CD4-positive, alpha-beta T cell treated with Interleukin-4 for 4 hours (primary cell): Measurements from ENCODE around the gene FOXS1.
"Not testable (repeated sequence)": the region's sequence is repeated elsewhere in the genome, so short reads cannot be mapped to it uniquely, and the experiment has no call there.

Source experiments
- DNase-seq: peaks from one replicate; pipeline ENCODE4 v3.0.0-alpha.2; 2020

FOXS1 gene

GRCh38 chr20:31820228-31820627 is 25.2 kb downstream of the FOXS1 start:
- DNase-seq = no peak

- DNase-seq = no peak
These were observed 26.2 kb downstream of the FOXS1 start, which contains the start of gene MYLK2 for GRCh38 chr20:31819083-31819784. Gene MYLK2 (plus strand): TSS chr20:31819356. CDS start chr20:31819581, 225 bp downstream.

GRCh38 chr20:31818376-31818908 is 27.0 kb downstream of the FOXS1 start:
- DNase-seq = no peak

GRCh38 chr20:31817461-31817860 is 27.9 kb downstream of the FOXS1 start:
- DNase-seq = no peak

GRCh38 chr20:31816221-31816620 is 29.2 kb downstream of the FOXS1 start:
- DNase-seq = no peak

GRCh38 chr20:31815408-31816188 is 29.8 kb downstream of the FOXS1 start:
- no peak for DNase-seq

GRCh38 chr20:31814142-31814541 is 31.3 kb downstream of the FOXS1 start:
- not testable (repeated sequence) for DNase-seq

GRCh38 chr20:31813611-31814010 is 31.8 kb downstream of the FOXS1 start:
- no peak for DNase-seq

- DNase-seq = no peak
These were observed 33.3 kb downstream of the FOXS1 start for GRCh38 chr20:31811796-31812728.

- no peak for DNase-seq
These were observed 34.2 kb downstream of the FOXS1 start for GRCh38 chr20:31811198-31811597.

GRCh38 chr20:31809661-31810060 is 35.7 kb downstream of the FOXS1 start:
- DNase-seq = no peak

- DNase-seq = no peak
These were observed 36.9 kb downstream of the FOXS1 start for GRCh38 chr20:31808481-31808880.

GRCh38 chr20:31806564-31807355 is 38.6 kb downstream of the FOXS1 start:
- DNase-seq = no peak

GRCh38 chr20:31803552-31804291 is 41.7 kb downstream of the FOXS1 start:
- no peak for DNase-seq

- no peak for DNase-seq
These were observed 43.9 kb downstream of the FOXS1 start for GRCh38 chr20:31801508-31801907.

GRCh38 chr20:31797364-31797763 is 48.0 kb downstream of the FOXS1 start:
- no peak for DNase-seq
